ENCODE results near the gene SNED1.

- TF ChIP-seq, protein P1, sequence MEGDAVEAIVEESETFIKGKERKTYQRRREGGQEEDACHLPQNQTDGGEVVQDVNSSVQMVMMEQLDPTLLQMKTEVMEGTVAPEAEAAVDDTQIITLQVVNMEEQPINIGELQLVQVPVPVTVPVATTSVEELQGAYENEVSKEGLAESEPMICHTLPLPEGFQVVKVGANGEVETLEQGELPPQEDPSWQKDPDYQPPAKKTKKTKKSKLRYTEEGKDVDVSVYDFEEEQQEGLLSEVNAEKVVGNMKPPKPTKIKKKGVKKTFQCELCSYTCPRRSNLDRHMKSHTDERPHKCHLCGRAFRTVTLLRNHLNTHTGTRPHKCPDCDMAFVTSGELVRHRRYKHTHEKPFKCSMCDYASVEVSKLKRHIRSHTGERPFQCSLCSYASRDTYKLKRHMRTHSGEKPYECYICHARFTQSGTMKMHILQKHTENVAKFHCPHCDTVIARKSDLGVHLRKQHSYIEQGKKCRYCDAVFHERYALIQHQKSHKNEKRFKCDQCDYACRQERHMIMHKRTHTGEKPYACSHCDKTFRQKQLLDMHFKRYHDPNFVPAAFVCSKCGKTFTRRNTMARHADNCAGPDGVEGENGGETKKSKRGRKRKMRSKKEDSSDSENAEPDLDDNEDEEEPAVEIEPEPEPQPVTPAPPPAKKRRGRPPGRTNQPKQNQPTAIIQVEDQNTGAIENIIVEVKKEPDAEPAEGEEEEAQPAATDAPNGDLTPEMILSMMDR (IDR thresholded peaks at IDR 0.05): no peak
- TF ChIP-seq CBFB (CRISPR knock-in tag; IDR thresholded peaks at IDR 0.05; ENCODE audit: low read depth) (no peak), ZNF317 (CRISPR knock-in tag; IDR thresholded peaks at IDR 0.05; ENCODE audit: borderline replicate concordance, low read depth) (no peak), PREB (CRISPR knock-in tag; IDR thresholded peaks at IDR 0.05; ENCODE audit: borderline replicate concordance) (no peak), NR2C2 (CRISPR knock-in tag; IDR thresholded peaks at IDR 0.05) (no peak), FOXK1 (CRISPR knock-in tag; IDR thresholded peaks at IDR 0.05) (no peak)
- TF ChIP-seq, protein P2, sequence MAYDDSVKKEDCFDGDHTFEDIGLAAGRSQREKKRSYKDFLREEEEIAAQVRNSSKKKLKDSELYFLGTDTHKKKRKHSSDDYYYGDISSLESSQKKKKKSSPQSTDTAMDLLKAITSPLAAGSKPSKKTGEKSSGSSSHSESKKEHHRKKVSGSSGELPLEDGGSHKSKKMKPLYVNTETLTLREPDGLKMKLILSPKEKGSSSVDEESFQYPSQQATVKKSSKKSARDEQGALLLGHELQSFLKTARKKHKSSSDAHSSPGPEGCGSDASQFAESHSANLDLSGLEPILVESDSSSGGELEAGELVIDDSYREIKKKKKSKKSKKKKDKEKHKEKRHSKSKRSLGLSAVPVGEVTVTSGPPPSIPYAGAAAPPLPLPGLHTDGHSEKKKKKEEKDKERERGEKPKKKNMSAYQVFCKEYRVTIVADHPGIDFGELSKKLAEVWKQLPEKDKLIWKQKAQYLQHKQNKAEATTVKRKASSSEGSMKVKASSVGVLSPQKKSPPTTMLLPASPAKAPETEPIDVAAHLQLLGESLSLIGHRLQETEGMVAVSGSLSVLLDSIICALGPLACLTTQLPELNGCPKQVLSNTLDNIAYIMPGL (CRISPR knock-in tag; IDR thresholded peaks at IDR 0.05): no peak
- TF ChIP-seq, protein P3, sequence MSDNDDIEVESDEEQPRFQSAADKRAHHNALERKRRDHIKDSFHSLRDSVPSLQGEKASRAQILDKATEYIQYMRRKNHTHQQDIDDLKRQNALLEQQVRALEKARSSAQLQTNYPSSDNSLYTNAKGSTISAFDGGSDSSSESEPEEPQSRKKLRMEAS (CRISPR knock-in tag; IDR thresholded peaks at IDR 0.05): no peak
- TF ChIP-seq, protein P4, sequence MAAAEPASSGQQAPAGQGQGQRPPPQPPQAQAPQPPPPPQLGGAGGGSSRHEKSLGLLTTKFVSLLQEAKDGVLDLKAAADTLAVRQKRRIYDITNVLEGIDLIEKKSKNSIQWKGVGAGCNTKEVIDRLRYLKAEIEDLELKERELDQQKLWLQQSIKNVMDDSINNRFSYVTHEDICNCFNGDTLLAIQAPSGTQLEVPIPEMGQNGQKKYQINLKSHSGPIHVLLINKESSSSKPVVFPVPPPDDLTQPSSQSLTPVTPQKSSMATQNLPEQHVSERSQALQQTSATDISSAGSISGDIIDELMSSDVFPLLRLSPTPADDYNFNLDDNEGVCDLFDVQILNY (CRISPR knock-in tag; IDR thresholded peaks at IDR 0.05): no peak
These were observed 141.4 kb downstream of the SNED1 start for GRCh38 chr2:241139531-241140444.
